Measurements from ENCODE around the gene FOXJ1. TPM values are rescaled to one million over a fixed set of nuclear protein-coding genes. Genes with fewer than 3 reads are reported as not detected.
A peak's percentile ranks its signal among the peaks of the same experiment; 100 is the strongest.

Gene FOXJ1, protein sequence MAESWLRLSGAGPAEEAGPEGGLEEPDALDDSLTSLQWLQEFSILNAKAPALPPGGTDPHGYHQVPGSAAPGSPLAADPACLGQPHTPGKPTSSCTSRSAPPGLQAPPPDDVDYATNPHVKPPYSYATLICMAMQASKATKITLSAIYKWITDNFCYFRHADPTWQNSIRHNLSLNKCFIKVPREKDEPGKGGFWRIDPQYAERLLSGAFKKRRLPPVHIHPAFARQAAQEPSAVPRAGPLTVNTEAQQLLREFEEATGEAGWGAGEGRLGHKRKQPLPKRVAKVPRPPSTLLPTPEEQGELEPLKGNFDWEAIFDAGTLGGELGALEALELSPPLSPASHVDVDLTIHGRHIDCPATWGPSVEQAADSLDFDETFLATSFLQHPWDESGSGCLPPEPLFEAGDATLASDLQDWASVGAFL
- total RNA-seq (100 to 1,000 TPM in 1 of 7 donors, 1 to 10 TPM in 4, under 1 TPM in 1, not detected in 1; 0.28 to 168 (median 6.9) TPM), polyA plus RNA-seq (under 1 TPM in 1 of 2 donors, not detected in 1; 0.23 TPM)
- long read RNA-seq, donor 1 = 0 reads
- long read RNA-seq, donor 2, partial matches to known transcripts = 0 of 1 reads
- long read RNA-seq, donor 2, other reads (novel, unspliced or antisense) = 0 of 1 reads
- long read RNA-seq, donor 3, transcript FOXJ1-201 (3 exons, 2,641 nt) = major isoform, 5 of 14 reads
- long read RNA-seq, donor 3, partial matches to known transcripts = 4 of 14 reads
- long read RNA-seq, donor 3, other reads (novel, unspliced or antisense) = 5 of 14 reads

GRCh38 chr17:76141212-76142038 is at the start of gene FOXJ1:
FOXJ1 (minus strand) TSS chr17:76141245; CDS start chr17:76140395, 850 bp downstream.
- intact Hi-C loops (cut with DNase I) = no loop called here
- TF ChIP-seq POLR2A (IDR thresholded peaks at IDR 0.05) = no peak
- no peak for TF ChIP-seq CTCF (IDR thresholded peaks at IDR 0.05)
- no peak for TF ChIP-seq EP300 (IDR thresholded peaks at IDR 0.05)
- no peaks in the 10 kb centered on the region for H3K36me3 ChIP-seq
- H3K27ac ChIP-seq = no peak within 1 kb of the TSS
- 3 to 4% (median 4%) methylated on average over 56 to 59 of the region's 59 CpGs for WGBS, 3 donors
- no peaks in the 10 kb centered on the region for H3K9me3 ChIP-seq
- DNase-seq = peak; percentile 80 to 93 (median 89)
- H3K4me1 ChIP-seq (ENCODE audit: insufficient read depth) = peaks cover 4% of the 10 kb centered on the region
- peaks cover 2% of the 10 kb centered on the region for H3K27me3 ChIP-seq
- peak within 1 kb of the TSS; percentile 36 for H3K4me3 ChIP-seq

DNA sequence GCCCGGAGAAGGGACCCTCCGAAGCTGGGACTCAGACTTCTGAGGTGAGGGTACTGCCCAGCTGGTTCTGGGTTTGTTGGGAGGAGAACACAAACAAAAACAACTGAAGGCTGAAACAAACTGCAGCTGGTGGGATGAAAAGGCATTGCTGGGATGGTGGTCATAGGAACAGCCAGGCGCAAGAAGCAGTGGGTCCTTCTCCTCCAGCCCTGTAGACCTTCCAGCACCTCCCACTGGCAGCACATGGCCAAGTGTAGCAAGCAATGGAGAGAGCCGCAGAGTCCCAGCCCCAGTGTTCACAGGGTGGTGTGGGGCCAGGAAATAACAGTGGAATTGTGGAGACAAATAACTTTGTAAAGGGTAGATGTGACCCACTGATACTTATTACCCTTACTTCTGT is 48.7 kb upstream of the FOXJ1 start:
- H3K4me3 ChIP-seq = no peak overlapping the region
- TF ChIP-seq CTCF (IDR thresholded peaks at IDR 0.05) (no peak), POLR2A (IDR thresholded peaks at IDR 0.05) (no peak), EP300 (IDR thresholded peaks at IDR 0.05) (no peak)
- intact Hi-C loops (cut with DNase I) = loop anchor here in 2 of 4 donors (10.0 kb wide), 2 partner anchors 65 to 85 kb away; no protein-coding TSS in a partner anchor
- 68 to 80% (median 76%) methylated on average over 4 of the region's 4 CpGs for WGBS, 3 donors
- no peaks in the 10 kb centered on the region for H3K27me3 ChIP-seq
- DNase-seq = no peak
- no peaks in the 10 kb centered on the region for H3K9me3 ChIP-seq
- H3K27ac ChIP-seq = no peak overlapping the region
- H3K36me3 ChIP-seq = no peaks in the 10 kb centered on the region
- no peaks in the 10 kb centered on the region for H3K4me1 ChIP-seq (ENCODE audit: insufficient read depth)

- intact Hi-C loops (cut with DNase I) = loop anchor here in 2 of 4 donors (10.0 kb wide), 2 partner anchors 64 to 86 kb away; no protein-coding TSS in a partner anchor
- no peak for TF ChIP-seq EP300 (IDR thresholded peaks at IDR 0.05)
- no peak for TF ChIP-seq POLR2A (IDR thresholded peaks at IDR 0.05)
- no peak for TF ChIP-seq CTCF (IDR thresholded peaks at IDR 0.05)
- 57 to 68% (median 67%) methylated on average over 4 of the region's 4 CpGs for WGBS, 3 donors
Observed at GRCh38 chr17:76189247-76189646, 48.2 kb upstream of the FOXJ1 start.

More at GRCh38 chr17:76189247-76189646, 48.2 kb upstream of the FOXJ1 start:
- Histone ChIP-seq H3K27ac (no peak overlapping the region), H3K4me3 (no peak overlapping the region), H3K36me3 (no peaks in the 10 kb centered on the region), H3K4me1 (ENCODE audit: insufficient read depth) (no peaks in the 10 kb centered on the region), H3K9me3 (no peaks in the 10 kb centered on the region), H3K27me3 (no peaks in the 10 kb centered on the region)
- no peak for DNase-seq

Data from ovary (tissue), 10 donors.